T1000 (cell line): ENCODE data around the gene CLIC6.
"Not testable (repeated sequence)": the region's sequence is repeated elsewhere in the genome, so short reads cannot be mapped to it uniquely, and the experiment has no call there.

Experiments used
- DNase-seq: peaks from one replicate; lab custom pipeline; 2025; ENCODE audit warnings: mixed read lengths; lab: John Stamatoyannopoulos, UW

CLIC6 gene

DNA sequence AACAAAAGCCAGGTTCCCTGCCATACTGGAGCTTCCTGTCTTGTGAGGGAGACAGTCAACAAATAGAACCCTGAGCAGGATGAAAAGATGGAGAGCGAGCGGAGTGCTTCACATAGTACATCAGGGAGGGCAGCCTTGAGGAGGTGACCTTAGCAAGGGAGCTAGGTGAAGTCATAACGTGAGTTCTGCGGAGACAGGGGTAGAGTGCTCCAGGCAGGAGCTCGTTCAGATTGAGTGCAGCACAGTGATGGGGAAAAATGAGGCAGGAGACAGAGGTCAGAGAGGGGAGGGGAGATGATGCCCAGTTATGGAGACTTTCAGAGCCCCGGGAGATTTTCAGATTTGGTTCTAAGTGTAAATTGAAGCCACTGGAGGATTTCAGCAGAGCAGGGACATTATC lies 15.3 kb upstream of the CLIC6 start:
- no peak for DNase-seq

- no peak for DNase-seq
Observed at GRCh38 chr21:34661848-34662247, 6.9 kb upstream of the CLIC6 start.

GRCh38 chr21:34667761-34668160 lies 1.0 kb upstream of the CLIC6 start:
- no peak for DNase-seq

- DNase-seq = no peak
Observed at GRCh38 chr21:34669149-34669879, 520 bp downstream of the CLIC6 start.

DNA sequence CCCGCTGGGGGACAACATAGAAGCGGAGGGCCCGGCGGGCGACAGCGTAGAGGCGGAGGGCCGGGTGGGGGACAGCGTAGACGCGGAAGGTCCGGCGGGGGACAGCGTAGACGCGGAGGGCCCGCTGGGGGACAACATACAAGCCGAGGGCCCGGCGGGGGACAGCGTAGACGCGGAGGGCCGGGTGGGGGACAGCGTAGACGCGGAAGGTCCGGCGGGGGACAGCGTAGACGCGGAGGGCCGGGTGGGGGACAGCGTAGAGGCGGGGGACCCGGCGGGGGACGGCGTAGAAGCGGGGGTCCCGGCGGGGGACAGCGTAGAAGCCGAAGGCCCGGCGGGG lies 1.1 kb downstream of the CLIC6 start:
- not testable (repeated sequence) for DNase-seq

- DNase-seq = no peak
Observed at GRCh38 chr21:34670220-34670961, 1.6 kb downstream of the CLIC6 start.

- no peak for DNase-seq
Observed at GRCh38 chr21:34670962-34671348, 2.2 kb downstream of the CLIC6 start.

DNA sequence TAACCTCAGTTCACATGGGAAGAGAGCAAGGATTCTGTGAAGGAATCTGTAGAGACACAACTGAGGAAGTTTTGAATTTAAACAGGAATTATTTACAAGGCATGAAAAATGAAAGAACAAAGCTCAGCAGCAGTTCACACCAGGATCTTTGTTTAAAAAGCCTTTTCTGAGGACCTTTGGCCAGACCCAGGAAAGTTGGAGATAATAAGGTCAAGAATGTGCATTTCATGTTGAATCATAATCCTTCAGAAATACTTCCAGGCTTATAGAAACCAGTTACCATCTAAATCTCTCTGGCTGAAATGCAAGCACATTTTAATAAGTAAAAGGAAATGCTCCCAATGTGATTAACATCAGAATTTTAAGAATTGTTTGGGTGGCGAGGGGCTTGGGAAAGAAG lies 2.7 kb downstream of the CLIC6 start:
- DNase-seq = no peak

- DNase-seq = no peak
Observed at GRCh38 chr21:34671891-34672290, 3.1 kb downstream of the CLIC6 start.

GRCh38 chr21:34673006-34673405 lies 4.2 kb downstream of the CLIC6 start:
- no peak for DNase-seq

GRCh38 chr21:34674468-34674867 lies 5.7 kb downstream of the CLIC6 start:
- DNase-seq = no peak

- DNase-seq = no peak
Observed at GRCh38 chr21:34675871-34676270, 7.1 kb downstream of the CLIC6 start.

DNA sequence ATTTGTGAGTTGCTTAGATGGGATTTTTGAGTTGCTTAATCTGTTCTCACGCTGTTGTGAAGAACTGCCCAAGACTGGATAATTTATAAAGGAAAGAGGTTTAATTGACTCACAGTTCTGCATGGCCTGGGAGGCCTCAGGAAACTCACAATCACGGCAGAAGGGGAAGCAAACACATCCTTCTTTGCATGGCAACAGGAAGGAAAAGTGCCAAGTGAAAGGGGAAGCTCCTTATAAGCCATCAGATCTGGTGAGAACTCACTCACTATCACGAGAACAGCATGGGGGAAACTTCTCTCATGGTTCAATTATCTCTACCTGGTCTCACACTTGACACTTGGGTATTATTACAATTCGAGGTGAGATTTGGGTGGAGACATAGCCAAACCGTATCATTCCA lies 10.3 kb downstream of the CLIC6 start:
- DNase-seq = no peak

DNA sequence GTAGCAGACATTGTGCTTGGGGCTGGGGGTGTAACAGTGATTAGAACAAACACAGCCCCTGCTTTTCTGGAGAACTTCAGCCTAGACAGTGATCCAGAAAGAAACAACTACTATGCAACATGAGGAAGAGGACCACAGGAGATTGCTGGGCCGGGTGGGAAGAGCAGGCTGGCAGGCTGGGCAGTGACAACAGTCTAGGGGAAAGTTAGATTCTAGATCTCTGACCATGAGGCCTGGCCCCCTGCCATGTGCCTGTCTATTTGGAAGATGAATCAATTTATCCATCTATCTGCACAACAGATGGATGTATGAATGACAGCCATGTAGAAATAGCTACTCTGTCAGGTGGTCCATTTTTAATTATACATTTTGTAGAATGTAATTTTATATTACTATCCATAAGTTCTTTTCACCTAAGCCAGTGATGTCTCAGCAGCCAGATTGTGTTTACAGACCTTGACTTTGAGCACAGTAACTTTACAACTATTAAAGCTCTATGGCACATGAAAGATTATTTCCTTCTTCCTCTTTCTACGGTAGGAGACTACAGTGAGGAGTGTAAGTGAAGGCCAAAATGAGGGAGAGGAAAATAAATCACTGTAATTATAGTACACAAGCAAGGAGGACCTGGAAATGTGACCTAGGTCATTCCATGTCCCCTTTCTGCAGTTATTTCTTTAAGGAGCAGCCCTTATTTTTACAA lies 15.5 kb downstream of the CLIC6 start:
- no peak for DNase-seq

- DNase-seq = no peak
Observed at GRCh38 chr21:34687065-34687464, 18.3 kb downstream of the CLIC6 start.

DNA sequence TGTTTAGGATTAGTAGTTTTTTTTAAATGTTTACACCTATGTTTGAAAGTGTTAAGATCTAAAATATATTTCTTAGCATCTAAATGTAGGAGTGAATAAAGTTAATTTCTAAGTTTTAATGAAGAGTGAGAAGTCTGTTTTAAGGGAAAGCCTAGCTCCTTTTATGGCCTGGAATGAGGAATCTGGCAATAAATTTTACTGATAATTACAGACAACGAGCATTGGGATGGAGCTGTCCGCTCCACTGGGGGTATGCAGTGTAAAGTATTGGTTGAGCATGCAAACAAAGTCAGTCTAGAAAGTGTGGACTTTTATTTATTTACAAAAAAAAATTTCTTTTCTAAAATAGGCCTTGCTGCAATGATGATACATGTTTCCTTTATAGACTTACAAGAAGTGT lies 19.0 kb downstream of the CLIC6 start:
- no peak for DNase-seq

GRCh38 chr21:34688145-34688544 lies 19.4 kb downstream of the CLIC6 start:
- peak; percentile 64 for DNase-seq

DNA sequence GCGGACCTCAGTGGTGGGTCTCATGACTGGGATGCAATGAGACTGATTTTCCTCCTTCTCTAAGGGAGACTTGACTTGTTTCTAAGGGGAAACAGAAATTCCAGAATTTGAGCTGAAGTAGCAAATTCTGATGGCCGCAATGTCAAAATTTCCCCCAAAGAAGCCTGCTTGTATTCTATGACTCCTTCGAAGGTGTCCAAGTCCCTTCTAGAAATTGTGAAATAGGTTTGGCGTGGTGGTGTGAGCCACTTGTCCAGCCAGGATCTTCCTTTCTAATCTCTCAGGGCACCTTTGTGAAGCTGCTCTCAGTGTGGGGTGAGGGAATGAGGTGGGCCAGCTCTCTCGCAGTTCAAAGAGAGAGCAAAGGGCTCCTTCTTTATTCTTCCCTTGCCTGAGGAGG lies 19.9 kb downstream of the CLIC6 start:
- DNase-seq = no peak

GRCh38 chr21:34690041-34690792 lies 21.4 kb downstream of the CLIC6 start:
- no peak for DNase-seq

GRCh38 chr21:34690793-34691175 lies 22.0 kb downstream of the CLIC6 start:
- DNase-seq = no peak

GRCh38 chr21:34691390-34692032 lies 22.7 kb downstream of the CLIC6 start:
- no peak for DNase-seq

GRCh38 chr21:34692458-34693020 lies 23.7 kb downstream of the CLIC6 start:
- DNase-seq = no peak
